ENCODE data around the gene MSMP. TPM values are rescaled to one million over a fixed set of nuclear protein-coding genes. Genes with fewer than 3 reads are reported as not detected.
A peak's percentile ranks its signal among the peaks of the same experiment; 100 is the strongest.

The MSMP gene
- total RNA-seq, 3 donors from 2014 or later: not detected

DNA sequence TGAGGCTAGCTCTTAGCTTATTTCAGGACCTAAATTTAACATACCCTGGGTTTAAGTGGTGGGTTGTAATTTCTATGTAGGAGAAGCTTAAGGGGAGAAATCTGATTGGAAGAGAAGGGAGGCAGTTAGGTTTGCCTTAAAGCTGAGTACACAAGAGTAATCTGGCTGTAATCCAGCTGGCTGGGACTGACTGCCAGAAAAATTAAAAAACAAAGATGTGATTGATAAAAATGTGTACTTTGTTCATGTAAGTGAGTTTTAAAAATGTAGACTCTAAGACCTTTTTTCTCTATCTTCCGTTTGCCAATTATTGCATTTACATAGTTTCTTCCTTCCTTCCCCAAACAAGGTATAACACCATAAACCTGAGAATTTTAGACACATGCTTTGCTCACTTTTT is 17.5 kb upstream of the MSMP start:
- Histone ChIP-seq H3K36me3 (no peaks in the 10 kb centered on the region), H3K27me3 (no peaks in the 10 kb centered on the region), H3K27ac (peak overlapping the region; percentile 58 to 64), H3K4me3 (peak overlapping the region in 1 of 3 donors; percentile 35), H3K4me1 (peaks cover 0 to 15% of the 10 kb centered on the region in 2 donors), H3K9me3 (no peaks in the 10 kb centered on the region)
- no peak for DNase-seq (ENCODE audit: low spot score in 2 of 2)
- intact Hi-C loops (cut with DNase I; ENCODE audit: low total_unique reads): no loop called here
- TF ChIP-seq POLR2AphosphoS5 (IDR thresholded peaks at IDR 0.05): no peak
- TF ChIP-seq, protein P1, sequence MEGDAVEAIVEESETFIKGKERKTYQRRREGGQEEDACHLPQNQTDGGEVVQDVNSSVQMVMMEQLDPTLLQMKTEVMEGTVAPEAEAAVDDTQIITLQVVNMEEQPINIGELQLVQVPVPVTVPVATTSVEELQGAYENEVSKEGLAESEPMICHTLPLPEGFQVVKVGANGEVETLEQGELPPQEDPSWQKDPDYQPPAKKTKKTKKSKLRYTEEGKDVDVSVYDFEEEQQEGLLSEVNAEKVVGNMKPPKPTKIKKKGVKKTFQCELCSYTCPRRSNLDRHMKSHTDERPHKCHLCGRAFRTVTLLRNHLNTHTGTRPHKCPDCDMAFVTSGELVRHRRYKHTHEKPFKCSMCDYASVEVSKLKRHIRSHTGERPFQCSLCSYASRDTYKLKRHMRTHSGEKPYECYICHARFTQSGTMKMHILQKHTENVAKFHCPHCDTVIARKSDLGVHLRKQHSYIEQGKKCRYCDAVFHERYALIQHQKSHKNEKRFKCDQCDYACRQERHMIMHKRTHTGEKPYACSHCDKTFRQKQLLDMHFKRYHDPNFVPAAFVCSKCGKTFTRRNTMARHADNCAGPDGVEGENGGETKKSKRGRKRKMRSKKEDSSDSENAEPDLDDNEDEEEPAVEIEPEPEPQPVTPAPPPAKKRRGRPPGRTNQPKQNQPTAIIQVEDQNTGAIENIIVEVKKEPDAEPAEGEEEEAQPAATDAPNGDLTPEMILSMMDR (IDR thresholded peaks at IDR 0.05): no peak
- TF ChIP-seq POLR2A (IDR thresholded peaks at IDR 0.05): no peak

DNA sequence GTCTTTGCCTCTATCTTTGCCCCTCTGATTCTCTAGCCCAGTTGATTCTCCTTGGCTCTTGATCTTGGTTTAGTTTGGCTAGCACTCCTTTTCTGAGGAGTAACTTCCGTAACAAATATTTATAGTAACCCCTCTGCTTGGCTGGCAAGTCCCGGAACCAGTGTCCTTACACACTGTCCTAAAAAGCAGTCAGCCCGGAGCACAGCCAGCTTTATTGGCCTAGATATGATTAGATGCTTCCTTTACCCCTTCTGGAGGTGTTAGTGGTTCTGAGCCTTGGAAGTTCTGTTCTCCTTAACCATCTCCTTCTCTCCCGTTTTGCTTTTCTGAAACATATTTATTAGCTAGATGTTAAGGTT is 17.0 kb upstream of the MSMP start:
- no peaks in the 10 kb centered on the region for H3K36me3 ChIP-seq
- H3K4me3 ChIP-seq: peak overlapping the region in 1 of 3 donors; percentile 35
- no peak for TF ChIP-seq POLR2AphosphoS5 (IDR thresholded peaks at IDR 0.05)
- TF ChIP-seq, protein P1 (IDR thresholded peaks at IDR 0.05): no peak
- no peak for TF ChIP-seq POLR2A (IDR thresholded peaks at IDR 0.05)
- H3K4me1 ChIP-seq: peaks cover 0 to 15% of the 10 kb centered on the region in 2 donors
- peak in 1 of 2 donors; percentile 53 for DNase-seq (ENCODE audit: low spot score in 2 of 2)
- H3K27ac ChIP-seq: peak overlapping the region; percentile 58 to 64
- no peaks in the 10 kb centered on the region for H3K27me3 ChIP-seq
- intact Hi-C loops (cut with DNase I; ENCODE audit: low total_unique reads): no loop called here
- no peaks in the 10 kb centered on the region for H3K9me3 ChIP-seq

DNA sequence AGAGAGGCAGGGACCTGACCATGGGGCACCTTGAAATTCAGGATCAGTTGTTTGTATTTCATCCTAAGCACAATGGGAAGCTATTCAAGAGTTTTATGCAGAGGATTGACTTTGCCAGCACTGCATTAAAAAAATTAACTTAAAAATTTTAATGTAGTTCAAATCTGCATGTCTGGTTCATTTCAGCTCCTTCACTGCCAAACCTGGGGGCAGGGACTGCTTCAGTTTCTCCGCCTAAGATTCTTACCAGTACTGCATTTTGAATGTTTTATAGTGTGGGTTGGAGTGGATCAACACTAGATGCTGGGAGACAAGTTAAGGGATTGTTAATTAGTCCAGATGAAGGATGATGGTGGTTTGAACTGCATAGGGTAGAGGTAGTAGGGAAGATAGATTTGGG is 15.7 kb upstream of the MSMP start:
- H3K4me1 ChIP-seq: peaks cover 0 to 15% of the 10 kb centered on the region in 2 donors
- no peak for TF ChIP-seq POLR2A (IDR thresholded peaks at IDR 0.05)
- no peak for TF ChIP-seq POLR2AphosphoS5 (IDR thresholded peaks at IDR 0.05)
- TF ChIP-seq, protein P1 (IDR thresholded peaks at IDR 0.05): no peak
- H3K36me3 ChIP-seq: no peaks in the 10 kb centered on the region
- no peaks in the 10 kb centered on the region for H3K27me3 ChIP-seq
- intact Hi-C loops (cut with DNase I; ENCODE audit: low total_unique reads): no loop called here
- H3K27ac ChIP-seq: no peak overlapping the region
- no peaks in the 10 kb centered on the region for H3K9me3 ChIP-seq
- no peak for DNase-seq (ENCODE audit: low spot score in 2 of 2)
- no peak overlapping the region for H3K4me3 ChIP-seq

DNA sequence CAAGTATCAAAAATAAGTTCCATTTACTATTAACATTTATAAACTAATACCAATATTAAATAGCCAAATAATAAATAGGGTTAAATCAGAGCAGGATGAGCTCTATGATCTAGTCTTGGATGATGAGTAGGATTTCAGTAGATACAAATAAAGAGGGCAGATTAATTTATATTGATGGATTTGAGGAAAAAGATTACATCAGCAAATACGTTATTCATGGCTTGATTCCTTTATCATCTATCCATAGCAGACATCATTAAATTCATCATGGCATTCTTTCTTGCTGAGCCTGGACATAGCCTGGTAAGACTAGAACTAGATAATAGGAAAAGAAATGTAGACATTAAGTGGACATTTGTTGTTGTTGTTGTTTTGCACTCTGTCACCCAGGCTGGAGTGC is 13.4 kb upstream of the MSMP start:
- no peaks in the 10 kb centered on the region for H3K9me3 ChIP-seq
- no peak for DNase-seq (ENCODE audit: low spot score in 2 of 2)
- H3K27me3 ChIP-seq: no peaks in the 10 kb centered on the region
- no peak for TF ChIP-seq POLR2A (IDR thresholded peaks at IDR 0.05)
- TF ChIP-seq, protein P1 (IDR thresholded peaks at IDR 0.05): no peak
- TF ChIP-seq POLR2AphosphoS5 (IDR thresholded peaks at IDR 0.05): no peak
- no peak overlapping the region for H3K27ac ChIP-seq
- intact Hi-C loops (cut with DNase I; ENCODE audit: low total_unique reads): no loop called here
- no peaks in the 10 kb centered on the region for H3K36me3 ChIP-seq
- H3K4me3 ChIP-seq: no peak overlapping the region
- peaks cover 0 to 15% of the 10 kb centered on the region in 2 donors for H3K4me1 ChIP-seq

DNA sequence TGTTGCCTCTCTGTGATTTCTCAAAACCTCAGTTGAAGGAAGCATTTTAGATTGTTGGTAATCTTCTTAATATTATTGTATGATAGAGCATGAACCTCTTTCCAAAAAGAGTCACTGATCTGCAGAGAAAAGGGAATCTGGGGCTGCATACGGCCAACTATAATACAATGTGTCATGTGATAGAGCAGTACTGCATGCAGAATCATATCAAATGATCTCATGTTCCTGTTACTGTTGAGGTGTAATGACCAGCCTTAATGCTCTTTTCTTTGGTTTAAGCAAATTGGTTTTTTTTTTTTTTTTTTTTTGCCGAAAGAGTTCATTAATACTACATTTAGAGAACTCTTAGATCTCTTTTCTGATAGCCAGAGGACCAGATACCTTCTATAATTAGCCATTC is 12.9 kb upstream of the MSMP start:
- Histone ChIP-seq H3K27me3 (no peaks in the 10 kb centered on the region), H3K36me3 (no peaks in the 10 kb centered on the region), H3K27ac (no peak overlapping the region), H3K9me3 (no peaks in the 10 kb centered on the region), H3K4me3 (no peak overlapping the region), H3K4me1 (peaks cover 0 to 15% of the 10 kb centered on the region in 2 donors)
- intact Hi-C loops (cut with DNase I; ENCODE audit: low total_unique reads): no loop called here
- DNase-seq (ENCODE audit: low spot score in 2 of 2): no peak
- TF ChIP-seq, protein P1 (IDR thresholded peaks at IDR 0.05): no peak
- TF ChIP-seq POLR2A (IDR thresholded peaks at IDR 0.05): no peak
- TF ChIP-seq POLR2AphosphoS5 (IDR thresholded peaks at IDR 0.05): no peak
